HG02798 (cell line): ENCODE data around the gene NDUFAF3.

ENCODE experiments used
- ATAC-seq: cut with Tn5 transposase; IDR thresholded peaks from one replicate; pipeline ENCODE4 v1.9.1; 2021; ENCODE audit warnings: mild to moderate bottlenecking; ENCODE audit not compliant: unreplicated experiment, poor library complexity

Gene NDUFAF3

DNA sequence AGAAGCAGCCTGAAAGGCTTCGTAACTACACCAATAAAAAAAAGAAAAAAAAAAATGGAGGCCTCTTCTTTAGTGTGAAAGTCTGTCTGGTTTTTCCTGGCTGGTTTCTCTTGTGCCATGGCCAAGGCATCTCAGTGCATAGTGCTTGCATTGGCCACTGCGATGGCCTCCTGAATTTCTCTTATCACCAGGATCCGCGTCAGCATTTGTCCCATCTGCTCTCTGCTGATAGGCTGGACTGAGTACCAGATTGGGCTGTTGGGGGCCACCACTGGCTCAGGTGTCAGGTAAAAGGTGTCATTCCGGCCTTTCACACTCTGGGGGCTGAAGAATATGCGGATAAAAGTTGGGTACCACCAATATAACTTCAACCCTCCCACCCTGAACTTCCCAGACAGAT, 8.4 kb downstream of the NDUFAF3 start:
- no peak for ATAC-seq

DNA sequence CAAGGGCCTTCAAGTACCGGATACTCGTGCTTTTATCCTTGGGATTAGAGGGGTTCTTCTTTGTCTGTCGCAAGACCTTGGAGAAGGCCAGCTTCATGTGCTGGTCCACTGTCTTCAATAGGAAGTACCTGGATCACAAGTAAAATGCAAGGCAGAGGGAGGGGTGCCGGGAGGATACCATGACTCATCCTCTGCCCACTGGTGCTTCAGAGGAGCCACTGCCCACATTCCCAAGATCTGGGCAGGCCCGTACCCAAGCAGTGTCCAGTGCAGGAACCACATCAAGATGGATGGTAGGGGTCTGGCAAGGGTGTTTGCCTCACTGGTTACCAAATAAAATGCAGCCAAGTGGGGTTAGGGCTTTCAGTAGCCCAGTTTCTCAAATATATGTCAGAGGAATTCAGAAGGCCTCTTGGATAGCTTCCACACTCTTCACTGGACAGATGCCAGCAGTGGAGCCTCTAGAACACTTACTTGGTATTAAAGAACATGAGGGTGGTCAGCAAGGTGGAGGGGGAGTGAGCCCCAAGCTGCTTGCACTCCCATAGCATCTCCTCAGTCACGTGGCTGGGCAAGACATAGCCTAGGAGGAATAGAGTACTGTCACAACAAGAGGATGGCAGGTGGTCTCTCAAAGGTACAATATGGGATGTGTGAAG, 10.9 kb downstream of the NDUFAF3 start:
- no peak for ATAC-seq

DNA sequence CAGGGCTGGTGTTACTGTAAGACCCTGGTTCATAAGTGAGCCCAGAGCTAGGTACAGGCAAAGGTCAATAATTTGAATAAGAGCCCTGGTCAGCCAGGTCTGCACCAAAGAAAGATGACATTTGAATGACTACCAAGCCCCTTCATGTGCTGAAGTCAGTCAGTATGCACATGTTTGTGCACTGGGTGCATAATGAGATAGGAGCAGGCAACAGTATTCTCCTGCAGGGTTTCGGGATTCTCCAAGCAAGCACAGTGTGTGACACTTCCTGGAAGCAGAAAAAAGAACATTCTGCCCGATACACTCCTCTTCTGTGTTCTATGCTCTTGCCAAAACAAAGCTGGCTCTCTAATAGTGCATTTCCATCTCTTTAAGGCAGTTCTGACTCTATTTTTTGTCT, 12.7 kb downstream of the NDUFAF3 start:
- ATAC-seq: no peak

DNA sequence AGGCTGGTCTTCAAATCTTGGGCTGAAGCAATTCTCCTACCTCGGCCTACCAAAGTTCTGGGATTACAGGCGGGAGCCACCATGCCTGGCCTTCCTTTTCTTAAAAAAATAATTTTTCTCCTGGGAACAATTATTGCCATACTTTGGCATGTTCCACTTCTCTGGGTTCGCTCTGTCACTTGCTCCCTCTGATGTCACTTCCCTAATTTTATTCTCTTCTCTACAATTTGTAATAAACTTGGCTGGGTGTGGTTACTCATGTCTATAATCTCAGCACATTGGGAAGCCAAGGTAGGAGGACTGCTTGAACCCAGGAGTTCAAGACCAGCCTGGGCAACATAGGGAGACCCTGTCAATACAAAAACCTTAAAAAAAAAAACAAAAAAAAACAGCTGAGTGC, 13.4 kb downstream of the NDUFAF3 start:
- no peak for ATAC-seq

DNA sequence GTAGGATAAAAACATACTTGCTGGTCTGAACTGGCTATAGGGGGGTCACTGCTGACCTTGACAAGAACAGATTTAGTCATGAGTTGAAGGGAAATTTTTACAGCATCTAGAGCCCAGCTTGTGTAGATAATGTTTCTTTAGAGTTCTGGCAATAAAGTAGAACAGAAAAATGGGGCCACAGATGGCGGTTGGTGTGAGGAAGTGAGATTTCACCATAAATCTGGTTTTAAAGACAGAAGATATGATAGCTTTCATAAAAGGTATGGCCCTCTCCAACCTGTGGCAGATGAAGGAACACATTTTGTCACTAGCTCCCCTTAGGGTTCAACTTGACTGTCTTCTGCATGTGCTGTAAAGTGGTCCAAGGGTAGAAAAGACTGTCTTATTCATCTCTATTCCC, 31.6 kb downstream of the NDUFAF3 start:
- no peak for ATAC-seq

DNA sequence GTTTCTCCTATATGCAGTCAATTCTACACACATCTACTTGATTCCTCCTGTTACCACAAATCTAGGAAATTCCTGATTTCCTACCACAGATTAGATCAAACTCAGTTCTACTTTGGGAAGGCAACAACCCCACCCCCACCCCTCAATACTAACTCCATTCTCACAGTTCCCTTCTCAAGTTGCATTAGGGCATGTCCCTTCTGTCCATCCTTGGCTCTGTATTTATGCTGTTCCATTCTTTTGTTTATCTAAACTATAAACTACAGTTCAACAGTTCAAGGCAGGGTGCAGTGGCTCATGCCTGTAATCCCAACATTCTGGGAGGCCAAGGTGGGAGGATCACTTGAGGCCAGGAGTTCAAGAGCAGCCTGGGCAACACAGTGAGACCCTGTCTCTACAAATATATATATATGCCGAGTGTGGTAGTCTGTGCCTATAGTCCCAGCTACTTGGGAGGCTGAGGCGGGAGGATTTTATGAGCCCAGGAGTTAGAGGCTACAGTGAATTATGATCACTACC, 32.5 kb downstream of the NDUFAF3 start:
- no peak for ATAC-seq

DNA sequence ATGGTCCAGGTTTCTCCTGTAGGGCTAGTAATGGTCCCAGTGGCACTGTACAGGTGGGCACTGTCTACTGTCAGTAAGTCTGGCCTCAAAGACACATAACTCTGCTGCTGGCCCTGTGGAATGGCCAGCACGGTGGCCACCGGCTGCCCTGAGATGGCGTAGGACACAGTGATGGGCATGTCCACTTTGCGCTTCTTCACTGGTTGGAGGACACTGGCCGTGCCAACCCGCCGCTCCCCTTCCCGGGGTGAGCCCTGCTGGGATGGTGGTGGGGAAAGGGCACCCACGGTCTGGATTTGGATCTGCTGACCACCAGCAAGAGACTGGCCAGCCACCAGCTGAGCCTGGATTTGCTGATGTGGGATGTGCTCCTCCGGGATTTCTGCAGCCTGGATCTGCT, 35.3 kb downstream of the NDUFAF3 start:
- ATAC-seq: no peak

DNA sequence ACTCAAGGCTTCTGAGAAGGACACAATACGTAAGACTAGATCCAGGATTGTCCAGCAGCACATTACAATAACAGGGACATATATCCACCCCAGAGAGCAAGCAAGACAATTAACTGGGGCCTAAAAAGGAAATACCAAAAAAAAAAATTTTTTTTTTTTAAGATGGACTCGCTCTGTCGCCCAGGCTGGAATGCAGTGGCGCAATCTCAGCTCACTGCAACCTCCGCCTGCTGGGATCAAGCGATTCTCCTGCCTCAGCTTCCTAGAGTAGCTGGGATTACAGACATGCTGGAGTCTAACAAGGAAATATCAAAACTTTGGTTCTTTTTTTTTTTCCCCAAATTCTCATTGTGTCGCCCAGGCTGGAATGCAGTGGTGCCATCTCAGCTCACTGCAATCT, 36.1 kb downstream of the NDUFAF3 start:
- ATAC-seq: no peak
